Gastroesophageal sphincter (tissue), 3 donors: ENCODE data around the gene PARK7.

ENCODE experiments used
- POLR2AphosphoS5 ChIP-seq: sonication (generic); formaldehyde crosslinking; IDR thresholded peaks from one replicate; pipeline ENCODE4 v1.6.1; 2017; ENCODE audit warnings: antibody characterized with exemption
- TF ChIP-seq, protein P1 (sequence below), 4 experiments: fragments of 200-600 bp in 2 of 4; fragments of 450-650 bp in 2 of 4; sonication (generic) in 1 of 4; IDR thresholded peaks; one replicate each; pipeline ENCODE4 v1.5.1; 2017 to 2019; ENCODE audit warnings: antibody characterized with exemption in 4 of 4, mild to moderate bottlenecking in 2 of 4, moderate library complexity in 2 of 4

GRCh38 chr1:8002329-8002910, 40.9 kb downstream of the PARK7 start:
- no peak for TF ChIP-seq POLR2AphosphoS5
- TF ChIP-seq, protein P1, sequence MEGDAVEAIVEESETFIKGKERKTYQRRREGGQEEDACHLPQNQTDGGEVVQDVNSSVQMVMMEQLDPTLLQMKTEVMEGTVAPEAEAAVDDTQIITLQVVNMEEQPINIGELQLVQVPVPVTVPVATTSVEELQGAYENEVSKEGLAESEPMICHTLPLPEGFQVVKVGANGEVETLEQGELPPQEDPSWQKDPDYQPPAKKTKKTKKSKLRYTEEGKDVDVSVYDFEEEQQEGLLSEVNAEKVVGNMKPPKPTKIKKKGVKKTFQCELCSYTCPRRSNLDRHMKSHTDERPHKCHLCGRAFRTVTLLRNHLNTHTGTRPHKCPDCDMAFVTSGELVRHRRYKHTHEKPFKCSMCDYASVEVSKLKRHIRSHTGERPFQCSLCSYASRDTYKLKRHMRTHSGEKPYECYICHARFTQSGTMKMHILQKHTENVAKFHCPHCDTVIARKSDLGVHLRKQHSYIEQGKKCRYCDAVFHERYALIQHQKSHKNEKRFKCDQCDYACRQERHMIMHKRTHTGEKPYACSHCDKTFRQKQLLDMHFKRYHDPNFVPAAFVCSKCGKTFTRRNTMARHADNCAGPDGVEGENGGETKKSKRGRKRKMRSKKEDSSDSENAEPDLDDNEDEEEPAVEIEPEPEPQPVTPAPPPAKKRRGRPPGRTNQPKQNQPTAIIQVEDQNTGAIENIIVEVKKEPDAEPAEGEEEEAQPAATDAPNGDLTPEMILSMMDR (IDR thresholded peaks at IDR 0.05), result no peak
